ENCODE measurements around the gene VSX1. TPM values are rescaled to one million over a fixed set of nuclear protein-coding genes. Genes with fewer than 3 reads are reported as not detected.

VSX1 gene
- total RNA-seq: not detected in 2 replicates

DNA sequence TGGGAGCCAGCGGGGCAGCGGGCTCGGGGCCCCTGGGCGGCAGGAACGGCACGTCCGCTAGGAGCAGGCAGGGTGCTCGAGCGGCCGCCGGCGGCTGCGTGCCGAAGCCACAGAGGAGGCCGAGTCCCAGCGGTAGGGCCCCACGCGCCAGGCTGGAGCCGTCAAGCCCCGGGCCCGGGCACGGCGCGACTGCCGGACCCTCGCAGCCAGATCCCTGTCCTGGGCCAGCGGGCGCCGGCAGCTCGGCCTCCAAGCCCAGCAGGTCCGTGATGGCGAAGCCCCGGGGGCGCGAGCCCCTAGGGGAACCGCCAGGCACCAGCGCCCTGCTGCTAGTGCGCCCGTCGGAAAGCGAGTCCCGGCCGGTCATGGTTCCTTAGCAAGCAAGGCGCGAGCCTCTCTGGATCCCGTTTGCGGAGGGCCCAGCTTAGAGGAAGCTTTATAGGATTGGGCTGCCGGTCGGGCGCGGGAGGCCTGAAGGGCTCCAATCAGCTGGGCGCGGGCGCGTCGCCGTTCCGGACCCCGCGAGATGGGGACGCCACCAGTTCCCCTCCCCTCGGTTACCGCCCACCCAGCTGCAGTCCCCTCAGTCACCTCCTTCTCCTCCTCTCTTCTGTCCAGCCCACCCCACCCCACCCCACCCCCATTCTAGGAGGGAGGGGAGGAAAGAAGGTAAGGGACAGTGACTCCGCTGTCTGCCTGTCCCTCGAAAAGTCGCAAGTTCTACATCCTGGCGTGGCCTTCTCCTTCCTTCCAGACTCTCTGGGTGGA lies at the start of gene VSX1:
Gene VSX1, minus strand, starts transcription at position 412 of the 768 bp plus-strand sequence. Its CDS starts 45 bp downstream, at position 367.

DNA sequence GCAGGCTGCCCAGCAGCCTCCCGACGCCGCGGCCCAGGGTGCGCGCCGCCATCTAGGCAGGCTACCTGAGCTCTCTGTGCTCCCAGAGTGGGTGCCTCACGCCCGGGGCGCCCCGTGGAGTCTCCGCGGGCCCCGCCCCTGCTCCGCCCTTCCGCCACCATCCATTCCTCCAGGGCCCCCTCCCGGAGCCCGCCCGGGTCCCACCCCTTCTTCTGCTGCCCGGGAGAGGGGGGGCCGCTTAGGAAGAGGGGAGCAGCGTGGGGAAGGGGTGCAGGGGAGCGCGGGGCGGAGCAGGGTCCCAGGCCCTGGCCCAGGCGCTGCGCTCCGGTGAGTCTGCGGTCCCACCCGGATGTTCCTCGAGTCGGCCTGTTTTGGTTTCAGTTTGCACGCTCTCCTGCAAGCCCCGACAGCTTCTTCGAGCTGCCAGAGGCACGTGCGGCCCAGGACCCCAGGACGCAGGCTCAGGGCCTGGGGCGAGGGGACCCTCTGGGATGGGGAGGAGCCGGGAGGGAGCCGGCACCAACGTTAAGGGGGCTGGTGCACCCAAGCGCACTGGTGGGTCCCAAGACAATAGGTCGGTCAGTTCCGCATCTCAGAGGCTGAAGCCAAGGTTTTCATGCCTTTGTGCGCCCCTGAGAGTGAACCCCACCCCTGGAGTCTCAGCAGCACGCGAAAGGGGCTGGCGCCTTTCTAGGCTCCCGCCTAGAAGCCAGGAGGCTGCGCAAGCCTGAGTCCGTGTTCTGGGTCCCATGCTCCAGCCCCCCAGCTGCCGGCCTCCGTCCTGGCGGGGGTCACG lies 23.7 kb downstream of the VSX1 start, which contains the start of gene ACSS1:
Gene ACSS1, minus strand, starts transcription at position 89 of the 796 bp plus-strand sequence. Its CDS starts 37 bp downstream, at position 52.

Other genes with a start within 250 kb of the VSX1 start
- not detected in 2 replicates for gene CST7, start 132.9 kb downstream of the VSX1 start, total RNA-seq
- gene APMAP, start 89.4 kb downstream of the VSX1 start, total RNA-seq: 117 and 121 TPM in 2 replicates
- 1.3 and 2.6 TPM in 2 replicates for gene ACSS1, start 24.0 kb downstream of the VSX1 start, total RNA-seq
- 68.9 and 86.0 TPM in 2 replicates for gene ENTPD6, start 113.6 kb upstream of the VSX1 start, total RNA-seq
- 126 and 142 TPM in 2 replicates for gene PYGB, start 165.9 kb upstream of the VSX1 start, total RNA-seq